Activated B cell treated with CpG ODN at 0.5 μM for 24 hours (primary cell): Measurements from ENCODE around the gene C1orf122. TPM values are rescaled to one million over a fixed set of nuclear protein-coding genes. Genes with fewer than 3 reads are reported as not detected.

ENCODE experiments used
- ATAC-seq: fragments of 200-7000 bp; cut with Tn5 transposase; one replicate; pipeline ENCODE4 v1.10.0; 2021; ENCODE audit warnings: low read depth, mild to moderate bottlenecking, moderate library complexity
- CTCF ChIA-PET: fragments of 350-600 bp; sonication (Branson Sonifier 250); formaldehyde crosslinking; loops from one replicate; lab custom pipeline; 2021; ENCODE audit warnings: antibody characterized with exemption; lab: Charles Lee
- POLR2A ChIA-PET: fragments of 350-600 bp; sonication (Branson Sonifier 250); formaldehyde crosslinking; loops from one replicate; lab custom pipeline; 2021; ENCODE audit warnings: antibody characterized with exemption; lab: Charles Lee
- DNase-seq: peaks from one replicate; pipeline ENCODE4 v3.0.0; 2022
- H3K27ac Mint-ChIP-seq: one replicate; pipeline ENCODE4 v1.8.0; 2020; ENCODE audit warnings: mixed read lengths
- H3K27me3 Mint-ChIP-seq: one replicate; pipeline ENCODE4 v1.8.0; 2021; ENCODE audit warnings: mixed read lengths
- H3K36me3 Mint-ChIP-seq: one replicate; pipeline ENCODE4 v1.8.0; 2021; ENCODE audit warnings: low read depth, mixed read lengths
- H3K4me1 Mint-ChIP-seq: one replicate; pipeline ENCODE4 v1.8.0; 2021; ENCODE audit warnings: mixed read lengths
- H3K4me3 Mint-ChIP-seq: one replicate; pipeline ENCODE4 v1.8.0; 2020; ENCODE audit warnings: mild to moderate bottlenecking, mixed read lengths
- H3K9me3 Mint-ChIP-seq: one replicate; pipeline ENCODE4 v1.8.0; 2020; ENCODE audit warnings: mixed read lengths
- CTCF ChIP-seq: fragments of 200-600 bp; IDR thresholded peaks from one replicate; pipeline ENCODE4 v1.8.0; 2022; ENCODE audit warnings: antibody characterized with exemption, mild to moderate bottlenecking
- intact Hi-C: fragments of 100-400 bp; cut with micrococcal nuclease; formaldehyde crosslinking; loops from one replicate; pipeline ENCODE4 v1.15.1; 2024
- total RNA-seq: library from RNA; stranded (reverse); gene quantifications from 2 replicates; pipeline ENCODE4 v1.2.3, GENCODE V29; 2022

Gene C1orf122
- total RNA-seq, 1 donor from 2014 or later: 19.9 TPM

- ATAC-seq (no peak), DNase-seq (no peak)
- no peak for TF ChIP-seq CTCF
- intact Hi-C loops: no loop called here
- ChIA-PET CTCF (no interaction called here), POLR2A (no interaction called here)
- Mint-ChIP-seq H3K9me3 (no peaks in the 10 kb centered on the region), H3K4me3 (no peak overlapping the region), H3K27ac (no peak overlapping the region), H3K27me3 (no peaks in the 10 kb centered on the region), H3K36me3 (peaks cover 44% of the 10 kb centered on the region), H3K4me1 (peaks cover 21% of the 10 kb centered on the region)
These were observed 6.0 kb downstream of the C1orf122 start for GRCh38 chr1:37813529-37814145.

- no peak for TF ChIP-seq CTCF
- H3K4me1 Mint-ChIP-seq: peaks cover 15% of the 10 kb centered on the region
- H3K9me3 Mint-ChIP-seq: no peaks in the 10 kb centered on the region
- H3K4me3 Mint-ChIP-seq: no peak overlapping the region
- H3K36me3 Mint-ChIP-seq: peaks cover 44% of the 10 kb centered on the region
- ChIA-PET CTCF (no interaction called here), POLR2A (no interaction called here)
- no peak overlapping the region for H3K27ac Mint-ChIP-seq
- no peak for ATAC-seq
- H3K27me3 Mint-ChIP-seq: no peaks in the 10 kb centered on the region
- no peak for DNase-seq
- intact Hi-C loops: no loop called here
These were observed 6.7 kb downstream of the C1orf122 start for GRCh38 chr1:37814252-37814651.

- H3K27me3 Mint-ChIP-seq: no peaks in the 10 kb centered on the region
- H3K27ac Mint-ChIP-seq: no peak overlapping the region
- intact Hi-C loops: no loop called here
- no peak for TF ChIP-seq CTCF
- ATAC-seq (no peak), DNase-seq (no peak)
- no peak overlapping the region for H3K4me3 Mint-ChIP-seq
- CTCF ChIA-PET: interaction anchor here (1.1 kb wide), 1 partner anchor 42 kb away, joined by 4 read pairs; the partner anchor contains the start of gene MTF1
- no peaks in the 10 kb centered on the region for H3K9me3 Mint-ChIP-seq
- H3K4me1 Mint-ChIP-seq: peaks cover 10% of the 10 kb centered on the region
- H3K36me3 Mint-ChIP-seq: peaks cover 66% of the 10 kb centered on the region
- POLR2A ChIA-PET: interaction anchor here (0.6 to 1.3 kb wide), 3 partner anchors 10 to 24 kb away, joined by 3 to 5 read pairs (median 4); partner anchors contain the start of genes C1orf122 and YRDC
These were observed 9.9 kb downstream of the C1orf122 start for GRCh38 chr1:37817481-37817880.

- H3K27me3 Mint-ChIP-seq: no peaks in the 10 kb centered on the region
- H3K4me3 Mint-ChIP-seq: no peak overlapping the region
- TF ChIP-seq CTCF: no peak
- DNase-seq: no peak
- ATAC-seq: no peak
- POLR2A ChIA-PET: interaction anchor here (1.5 to 1.9 kb wide), 2 partner anchors 13 to 38 kb away, joined by 3 to 8 read pairs; partner anchors contain the start of genes C1orf122, MTF1 and YRDC
- no peaks in the 10 kb centered on the region for H3K9me3 Mint-ChIP-seq
- peaks cover 71% of the 10 kb centered on the region for H3K36me3 Mint-ChIP-seq
- CTCF ChIA-PET: interaction anchor here (0.6 kb wide), 1 partner anchor 200 kb away, joined by 4 read pairs; no protein-coding TSS in a partner anchor
- peaks cover 18% of the 10 kb centered on the region for H3K4me1 Mint-ChIP-seq
- no peak overlapping the region for H3K27ac Mint-ChIP-seq
- intact Hi-C loops: no loop called here
These were observed 13.9 kb downstream of the C1orf122 start for GRCh38 chr1:37821481-37821880.
